Mesenchymal stem cell (in vitro differentiated cells and primary cell): ENCODE results near the gene SLC26A3.
A peak's percentile ranks its signal among the peaks of the same experiment; 100 is the strongest.

ENCODE experiments used
- DNase-seq: peaks from one replicate; pipeline ENCODE4 v3.0.0-alpha.2; 2013
- H2AFZ ChIP-seq: one replicate; pipeline ENCODE4 v1.6.1; 2013; ENCODE audit warnings: low read depth, mild to moderate bottlenecking, control low read depth, inconsistent platforms, low read length, moderate library complexity
- H2AK5ac ChIP-seq: 2 replicates; pipeline ENCODE4 v1.6.1; 2013; ENCODE audit warnings: low read length, moderate library complexity, mild to moderate bottlenecking, inconsistent platforms; ENCODE audit not compliant: severe bottlenecking
- H2BK120ac ChIP-seq: one replicate; pipeline ENCODE4 v1.6.1; 2013; ENCODE audit warnings: low read depth, mild to moderate bottlenecking, inconsistent platforms, low read length, moderate library complexity
- H2BK12ac ChIP-seq, 2 experiments: one replicate each; pipeline ENCODE4 v1.6.1; 2013; ENCODE audit warnings: inconsistent platforms in 2 of 2, low read length in 2 of 2, mild to moderate bottlenecking in 2 of 2, moderate library complexity in 2 of 2, control low read depth in 1 of 2
- H2BK15ac ChIP-seq: one replicate; pipeline ENCODE4 v1.6.1; 2013; ENCODE audit warnings: mild to moderate bottlenecking, low read depth, inconsistent platforms; ENCODE audit not compliant: poor library complexity, severe bottlenecking
- H2BK5ac ChIP-seq: 2 replicates; pipeline ENCODE4 v1.6.1; 2013; ENCODE audit warnings: low read depth, mild to moderate bottlenecking, low read length, control low read depth, inconsistent platforms; ENCODE audit not compliant: poor library complexity, severe bottlenecking
- H3K14ac ChIP-seq, 2 experiments: one replicate each; pipeline ENCODE4 v1.6.1; 2013; ENCODE audit warnings: inconsistent platforms in 2 of 2, low read length in 2 of 2, control low read depth in 1 of 2, mild to moderate bottlenecking in 1 of 2, moderate library complexity in 1 of 2
- H3K18ac ChIP-seq, 2 experiments: one replicate each; pipeline ENCODE4 v1.6.1; 2013; ENCODE audit warnings: inconsistent platforms in 2 of 2, low read length in 2 of 2, control low read depth in 1 of 2, low read depth in 1 of 2, mild to moderate bottlenecking in 1 of 2
- H3K23ac ChIP-seq, 2 experiments: one replicate each; pipeline ENCODE4 v1.6.1; 2013; ENCODE audit warnings: inconsistent platforms in 2 of 2, low read length in 2 of 2, mild to moderate bottlenecking in 2 of 2, moderate library complexity in 2 of 2, control low read depth in 1 of 2
- H3K27ac ChIP-seq: 2 replicates; pipeline ENCODE4 v1.5.1; 2013; ENCODE audit warnings: mild to moderate bottlenecking, moderate library complexity, low read length, control low read depth, inconsistent platforms; ENCODE audit not compliant: poor library complexity, severe bottlenecking
- H3K27me3 ChIP-seq, 2 experiments: 2 replicates each; pipeline versions ENCODE4 v1.6.1 to v1.7.0; 2013; ENCODE audit warnings: low read length in 2 of 2, mild to moderate bottlenecking in 2 of 2, moderate library complexity in 2 of 2, control low read depth in 1 of 2, inconsistent platforms in 1 of 2; ENCODE audit not compliant: control insufficient read depth in 1 of 2, insufficient read depth in 1 of 2
- H3K36me3 ChIP-seq, 2 experiments: 2 replicates each; pipeline versions ENCODE4 v1.6.1 to v1.7.0; 2013; ENCODE audit warnings: low read length in 2 of 2, control low read depth in 1 of 2, inconsistent platforms in 1 of 2, low read depth in 1 of 2, mild to moderate bottlenecking in 1 of 2; ENCODE audit not compliant: insufficient read depth in 2 of 2, control insufficient read depth in 1 of 2
- H3K4ac ChIP-seq, 2 experiments: one replicate each; pipeline ENCODE4 v1.6.1; 2013; ENCODE audit warnings: inconsistent platforms in 2 of 2, low read length in 2 of 2, mild to moderate bottlenecking in 2 of 2, moderate library complexity in 2 of 2, control low read depth in 1 of 2, low read depth in 1 of 2
- H3K4me1 ChIP-seq: 2 replicates; pipeline ENCODE4 v1.6.1; 2013; ENCODE audit warnings: low read depth, low read length, control low read depth; ENCODE audit not compliant: control insufficient read depth, insufficient read depth
- H3K4me2 ChIP-seq: 2 replicates; pipeline ENCODE4 v1.6.1; 2013; ENCODE audit warnings: low read length, mild to moderate bottlenecking, inconsistent platforms; ENCODE audit not compliant: poor library complexity, severe bottlenecking
- H3K4me3 ChIP-seq, 2 experiments: 2 replicates each; pipeline versions ENCODE4 v1.5.1 to v1.7.0; 2013; ENCODE audit warnings: low read length in 2 of 2, mild to moderate bottlenecking in 2 of 2, control low read depth in 1 of 2, low read depth in 1 of 2; ENCODE audit not compliant: insufficient read depth in 1 of 2
- H3K79me1 ChIP-seq: replicated peaks from 2 replicates; pipeline ENCODE4 v1.6.1; 2013; ENCODE audit warnings: mild to moderate bottlenecking, control low read depth, low read length, inconsistent platforms; ENCODE audit not compliant: poor library complexity, severe bottlenecking
- H3K9ac ChIP-seq: 2 replicates; pipeline ENCODE4 v1.7.0; 2013; ENCODE audit warnings: mild to moderate bottlenecking, low read length, moderate library complexity
- H3K9me3 ChIP-seq: 2 replicates; pipeline ENCODE4 v1.7.0; 2013; ENCODE audit warnings: mild to moderate bottlenecking, low read length; ENCODE audit not compliant: control insufficient read depth
- H4K8ac ChIP-seq: one replicate; pipeline ENCODE4 v1.6.1; 2013; ENCODE audit warnings: inconsistent platforms, mild to moderate bottlenecking, low read length, moderate library complexity
- H4K91ac ChIP-seq: one replicate; pipeline ENCODE4 v1.6.1; 2013; ENCODE audit warnings: mild to moderate bottlenecking, low read length, inconsistent platforms
- WGBS: methylation state at CpG from one replicate; pipeline ENCODE4 v1.1.7; 2013; ENCODE audit warnings: mixed read lengths; 5-methylcytosine and 5-hydroxymethylcytosine counted together

SLC26A3 gene

DNA sequence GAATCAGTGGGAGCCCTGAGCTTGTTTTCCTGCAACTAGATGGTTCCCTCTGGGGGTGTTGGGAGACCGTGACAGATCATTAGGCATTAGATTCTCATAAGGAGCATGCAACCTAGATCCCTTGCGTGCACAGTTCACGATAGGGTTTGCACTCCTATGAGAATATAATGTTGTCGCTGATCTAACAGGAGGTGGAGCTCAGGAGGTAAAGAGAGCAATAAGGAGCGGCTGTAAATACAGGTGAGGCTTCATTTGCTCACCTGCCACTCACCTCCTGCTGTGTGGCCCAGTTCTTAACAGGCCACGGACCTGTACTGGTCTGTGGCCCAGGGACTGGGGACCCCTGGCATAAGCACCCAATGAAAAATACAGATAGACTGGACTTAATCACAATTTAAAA, 10.7 kb downstream of the SLC26A3 start:
- no peak for DNase-seq
- Histone ChIP-seq H3K14ac (no peak overlapping the region), H3K27me3 (peaks cover 18 to 38% of the 10 kb centered on the region in 2 experiments), H3K23ac (no peak overlapping the region), H2AK5ac (no peak overlapping the region), H3K36me3 (no peaks in the 10 kb centered on the region), H3K4me2 (no peak overlapping the region), H4K8ac (no peak overlapping the region), H3K18ac (no peak overlapping the region), H2BK15ac (no peak overlapping the region), H3K79me1 (no peaks in the 10 kb centered on the region), H3K9ac (no peak overlapping the region), H2BK12ac (no peak overlapping the region), H3K27ac (no peak overlapping the region), H3K4me1 (no peaks in the 10 kb centered on the region), H3K9me3 (no peaks in the 10 kb centered on the region), H2BK120ac (no peak overlapping the region), H3K4ac (no peak overlapping the region), H2BK5ac (no peak overlapping the region), H2AFZ (no peak overlapping the region), H3K4me3 (no peak overlapping the region), H4K91ac (no peak overlapping the region)
- 70% methylated on average over 6 of the region's 6 CpGs for WGBS

DNA sequence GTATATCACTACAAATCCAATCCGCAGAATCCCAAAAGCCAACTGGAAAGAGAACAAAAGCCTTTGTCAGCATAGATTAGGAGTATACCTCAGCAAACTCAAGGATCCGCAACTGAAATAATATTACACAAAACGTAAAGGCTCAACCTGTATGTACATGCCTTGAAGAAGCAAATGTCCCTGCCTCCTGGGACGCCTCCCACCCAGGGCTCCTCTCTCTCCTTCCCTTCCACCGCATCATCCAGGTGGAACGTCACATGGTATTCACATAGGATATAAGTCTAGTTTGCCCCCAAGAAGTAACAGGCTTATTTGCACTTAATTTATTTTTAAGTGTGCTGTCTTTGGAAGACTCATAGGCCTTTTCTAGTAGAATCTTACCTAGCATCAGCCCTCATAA, 13.4 kb downstream of the SLC26A3 start:
- H3K9ac ChIP-seq: no peak overlapping the region
- no peak overlapping the region for H2BK5ac ChIP-seq
- DNase-seq: no peak
- H3K27ac ChIP-seq: no peak overlapping the region
- WGBS: 85% methylated on average over 4 of the region's 6 CpGs
- no peak overlapping the region for H2AFZ ChIP-seq
- peak overlapping the region in 1 of 2 experiments; percentile 48 for H3K14ac ChIP-seq
- no peak overlapping the region for H3K4me3 ChIP-seq
- no peak overlapping the region for H2BK120ac ChIP-seq
- no peak overlapping the region for H3K18ac ChIP-seq
- no peaks in the 10 kb centered on the region for H3K79me1 ChIP-seq
- H2BK15ac ChIP-seq: no peak overlapping the region
- no peak overlapping the region for H2BK12ac ChIP-seq
- no peak overlapping the region for H2AK5ac ChIP-seq
- no peak overlapping the region for H3K23ac ChIP-seq
- no peaks in the 10 kb centered on the region for H3K9me3 ChIP-seq
- no peak overlapping the region for H3K4ac ChIP-seq
- peaks cover 38 to 39% of the 10 kb centered on the region in 2 experiments for H3K27me3 ChIP-seq
- H3K4me1 ChIP-seq: no peaks in the 10 kb centered on the region
- H4K91ac ChIP-seq: no peak overlapping the region
- no peak overlapping the region for H4K8ac ChIP-seq
- H3K4me2 ChIP-seq: no peak overlapping the region
- no peaks in the 10 kb centered on the region for H3K36me3 ChIP-seq

DNA sequence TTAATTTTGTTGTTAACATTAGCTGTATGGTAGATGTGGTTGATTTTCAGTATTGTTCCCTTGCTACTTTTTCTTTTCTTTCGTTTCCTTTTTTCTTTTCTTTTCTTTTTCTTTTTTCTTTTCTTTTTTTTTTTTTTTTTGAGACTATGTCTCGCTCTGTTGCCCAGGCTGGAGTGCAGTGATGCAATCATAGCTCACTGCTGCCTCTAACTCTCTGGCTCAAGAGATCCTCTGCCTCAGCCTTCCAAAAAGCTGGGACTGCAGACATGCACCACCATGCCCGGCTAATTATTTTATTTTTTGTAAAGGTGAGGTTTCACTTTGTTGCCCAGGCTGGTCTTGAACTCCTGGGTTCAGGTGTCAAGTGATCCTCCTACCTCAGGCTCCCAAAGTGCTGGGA, 14.4 kb downstream of the SLC26A3 start:
- H2BK5ac ChIP-seq: no peak overlapping the region

DNA sequence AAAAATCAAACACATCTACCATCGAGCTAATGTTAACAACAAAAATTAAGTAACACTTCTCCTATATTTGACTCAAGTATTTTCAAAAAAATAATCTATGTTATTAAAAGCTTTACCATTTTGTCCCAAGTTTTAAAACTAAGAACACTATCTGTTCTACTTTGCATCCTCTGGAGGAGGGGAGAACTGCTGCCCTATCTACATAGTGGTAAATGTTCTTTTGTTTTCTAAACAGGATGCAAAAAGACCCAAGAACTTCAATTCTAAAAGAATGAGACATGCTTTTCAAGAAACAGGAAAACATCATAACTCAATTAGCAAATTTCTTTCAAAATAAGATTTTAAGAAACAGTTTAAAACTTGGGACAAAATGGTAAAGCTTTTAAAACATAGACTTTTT, 14.8 kb downstream of the SLC26A3 start:
- H2BK5ac ChIP-seq: no peak overlapping the region
- no peaks in the 10 kb centered on the region for H3K36me3 ChIP-seq
- no peak overlapping the region for H3K4me2 ChIP-seq
- DNase-seq: no peak
- H3K23ac ChIP-seq: no peak overlapping the region
- no peak overlapping the region for H3K18ac ChIP-seq
- H2AK5ac ChIP-seq: no peak overlapping the region
- no peak overlapping the region for H3K4ac ChIP-seq
- no peak overlapping the region for H2BK120ac ChIP-seq
- no peak overlapping the region for H2BK15ac ChIP-seq
- no peak overlapping the region for H4K8ac ChIP-seq
- no peak overlapping the region for H3K27ac ChIP-seq
- H2AFZ ChIP-seq: no peak overlapping the region
- WGBS: no CpG with 5 or more reads among the region's 1 CpG
- H2BK12ac ChIP-seq: no peak overlapping the region
- H3K4me1 ChIP-seq: no peaks in the 10 kb centered on the region
- no peak overlapping the region for H3K4me3 ChIP-seq
- H3K27me3 ChIP-seq: peaks cover 27 to 34% of the 10 kb centered on the region in 2 experiments
- H3K9ac ChIP-seq: no peak overlapping the region
- H3K9me3 ChIP-seq: no peaks in the 10 kb centered on the region
- no peak overlapping the region for H4K91ac ChIP-seq
- H3K79me1 ChIP-seq: no peaks in the 10 kb centered on the region
- no peak overlapping the region for H3K14ac ChIP-seq

More for the DNA sequence above, 14.4 kb downstream of the SLC26A3 start:
- Histone ChIP-seq H3K23ac (no peak overlapping the region), H3K79me1 (no peaks in the 10 kb centered on the region), H3K4me3 (no peak overlapping the region), H4K91ac (no peak overlapping the region), H2AFZ (no peak overlapping the region), H3K9ac (no peak overlapping the region), H3K9me3 (no peaks in the 10 kb centered on the region), H3K14ac (no peak overlapping the region), H2BK12ac (no peak overlapping the region), H4K8ac (no peak overlapping the region), H3K36me3 (no peaks in the 10 kb centered on the region), H2AK5ac (no peak overlapping the region), H2BK15ac (no peak overlapping the region), H3K27ac (no peak overlapping the region), H3K27me3 (peaks cover 31 to 35% of the 10 kb centered on the region in 2 experiments), H2BK120ac (no peak overlapping the region), H3K4ac (no peak overlapping the region), H3K4me2 (no peak overlapping the region), H3K18ac (no peak overlapping the region), H3K4me1 (no peaks in the 10 kb centered on the region)
- DNase-seq: no peak
- WGBS: 87% methylated on average over 2 of the region's 3 CpGs
